RWPE2 (cell line): Measurements from ENCODE around the gene WDR5.
A peak's percentile ranks its signal among the peaks of the same experiment; 100 is the strongest.

Source experiments
- ATAC-seq: fragments of 200-7000 bp; cut with Tn5 transposase; 3 replicates; pipeline ENCODE4 v1.9.1; 2021; ENCODE audit warnings: low read depth
- DNase-seq: peaks from one replicate; pipeline ENCODE4 v3.0.0-alpha.2; 2020; ENCODE audit warnings: low spot score
- H3K27ac ChIP-seq: fragments of 450-650 bp; 2 replicates; pipeline ENCODE4 v1.5.1; 2017; ENCODE audit warnings: mild to moderate bottlenecking; ENCODE audit not compliant: poor library complexity, severe bottlenecking
- H3K27me3 ChIP-seq: fragments of 250-450 bp; sonication (Bioruptor Pico); 2 replicates; pipeline ENCODE4 v1.5.1; 2021; ENCODE audit warnings: mild to moderate bottlenecking, moderate library complexity; ENCODE audit not compliant: insufficient read depth, poor library complexity, severe bottlenecking
- H3K36me3 ChIP-seq: fragments of 250-450 bp; sonication (Bioruptor Pico); 2 replicates; pipeline ENCODE4 v1.5.1; 2020; ENCODE audit warnings: low read depth, mild to moderate bottlenecking, moderate library complexity
- H3K4me1 ChIP-seq: fragments of 250-450 bp; sonication (Bioruptor Pico); 2 replicates; pipeline ENCODE4 v1.5.1; 2021; ENCODE audit warnings: mild to moderate bottlenecking, moderate library complexity; ENCODE audit not compliant: insufficient read depth, poor library complexity, severe bottlenecking
- H3K4me3 ChIP-seq: fragments of 250-450 bp; sonication (Bioruptor Pico); 2 replicates; pipeline ENCODE4 v1.5.1; 2021; ENCODE audit warnings: mild to moderate bottlenecking, moderate library complexity; ENCODE audit not compliant: severe bottlenecking
- H3K9me3 ChIP-seq: fragments of 250-450 bp; sonication (Bioruptor Pico); 2 replicates; pipeline ENCODE4 v1.5.1; 2021; ENCODE audit warnings: mild to moderate bottlenecking, moderate library complexity; ENCODE audit not compliant: severe bottlenecking
- CTCF ChIP-seq: fragments of 450-650 bp; IDR thresholded peaks from one replicate; pipeline ENCODE4 v1.5.1; 2017; ENCODE audit warnings: mild to moderate bottlenecking, moderate library complexity; ENCODE audit not compliant: poor library complexity, severe bottlenecking

The WDR5 gene

GRCh38 chr9:134182554-134183085, 46.7 kb downstream of the WDR5 start:
- no peaks in the 10 kb centered on the region for H3K4me1 ChIP-seq
- no peak for DNase-seq

GRCh38 chr9:134185536-134186011, 49.7 kb downstream of the WDR5 start:
- Histone ChIP-seq H3K27me3 (no peaks in the 10 kb centered on the region), H3K36me3 (no peaks in the 10 kb centered on the region), H3K4me3 (no peak overlapping the region), H3K4me1 (no peaks in the 10 kb centered on the region), H3K9me3 (no peaks in the 10 kb centered on the region), H3K27ac (no peak overlapping the region)
- DNase-seq (no peak), ATAC-seq (peak; percentile 33; the same call in 2 of the 3 replicates)
- TF ChIP-seq CTCF = no peak

More at GRCh38 chr9:134182554-134183085, 46.7 kb downstream of the WDR5 start:
- no peak overlapping the region for H3K27ac ChIP-seq
- peaks cover 2% of the 10 kb centered on the region for H3K27me3 ChIP-seq
- H3K9me3 ChIP-seq = no peaks in the 10 kb centered on the region
- ATAC-seq = no peak
- no peak overlapping the region for H3K4me3 ChIP-seq
- TF ChIP-seq CTCF = no peak
- H3K36me3 ChIP-seq = no peaks in the 10 kb centered on the region

GRCh38 chr9:134186471-134187109, 50.7 kb downstream of the WDR5 start:
- Histone ChIP-seq H3K4me1 (no peaks in the 10 kb centered on the region), H3K27me3 (no peaks in the 10 kb centered on the region), H3K9me3 (no peaks in the 10 kb centered on the region), H3K27ac (no peak overlapping the region), H3K36me3 (no peaks in the 10 kb centered on the region), H3K4me3 (no peak overlapping the region)
- no peak for DNase-seq
- no peak for ATAC-seq
- no peak for TF ChIP-seq CTCF

- Histone ChIP-seq H3K9me3 (no peaks in the 10 kb centered on the region), H3K36me3 (no peaks in the 10 kb centered on the region), H3K4me3 (no peak overlapping the region), H3K27ac (no peak overlapping the region), H3K4me1 (no peaks in the 10 kb centered on the region), H3K27me3 (no peaks in the 10 kb centered on the region)
- DNase-seq (no peak), ATAC-seq (no peak)
- TF ChIP-seq CTCF = no peak
Observed at GRCh38 chr9:134187110-134187531, 51.2 kb downstream of the WDR5 start.

- DNase-seq (no peak), ATAC-seq (no peak)
- H3K4me1 ChIP-seq = no peaks in the 10 kb centered on the region
- no peaks in the 10 kb centered on the region for H3K9me3 ChIP-seq
- no peaks in the 10 kb centered on the region for H3K27me3 ChIP-seq
- H3K36me3 ChIP-seq = no peaks in the 10 kb centered on the region
- no peak for TF ChIP-seq CTCF
- no peak overlapping the region for H3K4me3 ChIP-seq
- no peak overlapping the region for H3K27ac ChIP-seq
Observed at GRCh38 chr9:134187891-134188385, 52.1 kb downstream of the WDR5 start.
